BLaER1 (cell line): ENCODE results near the gene CCDC88C.

Source experiments
- H3K27ac ChIP-seq: shearing (Covaris generic); formaldehyde crosslinking; 2 replicates; pipeline ENCODE4 v1.8.1; 2022
- H3K27me3 ChIP-seq: shearing (Covaris generic); formaldehyde crosslinking; 2 replicates; pipeline ENCODE4 v1.8.1; 2022
- H3K36me3 ChIP-seq: shearing (Covaris generic); formaldehyde crosslinking; 2 replicates; pipeline ENCODE4 v1.8.1; 2022
- H3K4me1 ChIP-seq: shearing (Covaris generic); formaldehyde crosslinking; 2 replicates; pipeline ENCODE4 v1.8.1; 2022
- H3K4me2 ChIP-seq: shearing (Covaris generic); formaldehyde crosslinking; 2 replicates; pipeline ENCODE4 v1.8.1; 2022
- H3K4me3 ChIP-seq: shearing (Covaris generic); formaldehyde crosslinking; 2 replicates; pipeline ENCODE4 v1.8.1; 2022
- H3K9ac ChIP-seq: shearing (Covaris generic); formaldehyde crosslinking; 2 replicates; pipeline ENCODE4 v1.8.1; 2022
- H3K9me3 ChIP-seq: shearing (Covaris generic); formaldehyde crosslinking; 2 replicates; pipeline ENCODE4 v1.8.1; 2022
- H4K20me1 ChIP-seq: shearing (Covaris generic); formaldehyde crosslinking; 2 replicates; pipeline ENCODE4 v1.8.1; 2022
- Cebpa-rat ChIP-seq: shearing (Covaris generic); IDR thresholded peaks from 2 replicates; pipeline ENCODE4 v1.8.1; 2022

CCDC88C gene

DNA sequence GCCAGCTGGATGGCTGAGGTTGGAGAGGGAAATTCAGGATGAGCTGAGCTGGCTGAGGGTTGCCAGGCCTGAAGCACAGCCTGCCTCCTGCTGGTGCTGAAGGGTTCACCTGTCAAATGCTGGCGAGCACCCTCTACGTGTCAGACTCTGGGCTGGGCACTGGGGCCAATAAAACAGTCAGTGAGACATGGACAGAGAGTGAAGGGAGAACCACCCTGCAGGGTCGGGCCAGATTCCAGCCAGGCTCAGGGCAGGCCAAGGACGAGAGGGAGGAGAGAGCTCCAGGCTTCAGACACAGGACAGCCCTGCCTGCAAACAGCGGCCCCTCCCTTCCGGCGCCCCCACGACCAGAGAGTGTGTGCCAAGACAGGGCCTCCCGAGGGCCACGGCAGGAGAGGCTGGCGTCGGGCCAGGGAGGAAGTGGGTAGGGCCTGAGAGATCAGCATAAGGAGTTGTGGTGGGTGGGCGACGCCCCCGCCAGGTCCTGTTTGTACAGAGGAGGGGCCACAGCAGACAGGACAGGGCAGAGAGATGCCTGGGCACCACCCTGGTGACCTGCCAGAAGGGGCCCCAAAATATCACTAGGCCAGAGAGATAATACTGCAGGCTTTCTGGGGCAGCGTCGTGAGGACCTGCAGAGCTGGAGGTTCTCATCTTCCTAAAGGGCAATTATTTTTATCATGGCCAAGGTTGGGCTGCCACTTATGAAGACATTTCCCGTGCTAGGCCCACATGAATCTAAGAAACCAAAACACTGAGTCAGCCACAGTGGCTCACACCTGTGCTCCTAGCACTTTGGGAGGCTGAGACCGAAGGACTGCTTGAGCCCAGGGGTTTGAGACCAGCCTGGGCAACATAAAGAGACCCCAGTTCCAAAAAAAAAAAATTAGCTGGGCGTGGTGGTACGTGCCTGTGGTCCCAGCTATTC, 100.0 kb downstream of the CCDC88C start:
- H3K4me2 ChIP-seq = peak overlapping the region; percentile 92
- peaks cover 90% of the 10 kb centered on the region for H3K36me3 ChIP-seq
- no peak overlapping the region for H3K4me3 ChIP-seq
- H3K4me1 ChIP-seq = peaks cover 54% of the 10 kb centered on the region
- no peak for TF ChIP-seq Cebpa-rat
- H3K27ac ChIP-seq = peak overlapping the region; percentile 76
- H3K9me3 ChIP-seq = no peaks in the 10 kb centered on the region
- peaks cover 26% of the 10 kb centered on the region; the same call in 1 of the 2 replicates for H4K20me1 ChIP-seq
- peak overlapping the region; percentile 60 for H3K9ac ChIP-seq
- H3K27me3 ChIP-seq = no peaks in the 10 kb centered on the region

DNA sequence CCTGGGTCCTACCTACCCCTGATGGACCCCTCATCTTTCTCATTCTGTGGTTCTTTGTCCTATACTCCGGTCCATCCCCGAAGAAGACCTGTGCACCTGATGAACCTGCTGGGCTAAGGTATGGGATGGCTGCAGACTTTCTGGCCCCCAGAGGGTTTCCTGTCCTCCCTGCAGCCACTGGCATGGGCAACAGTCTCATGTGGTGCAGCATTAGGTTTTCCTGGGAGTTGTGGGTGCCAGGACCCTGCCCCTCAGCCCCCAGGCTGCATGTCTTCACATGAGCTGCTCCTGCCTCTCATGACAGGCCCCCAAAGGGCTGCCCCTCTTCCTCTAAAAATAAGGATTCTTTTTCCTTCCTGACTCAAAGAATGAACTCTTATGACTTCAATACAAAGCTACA, 100.9 kb downstream of the CCDC88C start:
- Histone ChIP-seq H3K27me3 (no peaks in the 10 kb centered on the region), H4K20me1 (peaks cover 31% of the 10 kb centered on the region; the same call in 1 of the 2 replicates), H3K36me3 (peaks cover 90% of the 10 kb centered on the region), H3K4me1 (peaks cover 45% of the 10 kb centered on the region), H3K27ac (peak overlapping the region; percentile 76), H3K9ac (peak overlapping the region; percentile 60), H3K9me3 (no peaks in the 10 kb centered on the region), H3K4me2 (peak overlapping the region; percentile 92), H3K4me3 (no peak overlapping the region)
- no peak for TF ChIP-seq Cebpa-rat

DNA sequence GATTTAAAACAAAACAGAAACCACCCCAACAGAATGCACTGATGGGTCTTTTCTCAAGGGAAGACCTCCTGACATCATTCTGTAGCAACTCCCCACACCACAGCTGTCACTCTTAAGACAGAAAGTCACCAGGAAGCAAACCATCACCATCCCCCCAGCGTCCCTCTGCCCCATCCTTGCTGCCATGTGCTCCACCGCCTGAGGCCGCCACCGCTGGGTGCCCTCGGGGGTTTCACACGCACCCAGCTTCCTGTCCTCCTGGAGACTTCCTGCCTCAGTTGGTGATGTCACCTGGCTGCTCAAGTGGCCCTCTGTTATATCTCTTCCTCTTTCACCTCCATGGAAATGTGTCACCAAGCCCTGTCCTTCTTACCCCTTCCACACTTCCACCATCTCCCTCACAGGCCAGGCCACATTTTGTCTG, 101.8 kb downstream of the CCDC88C start:
- Histone ChIP-seq H3K4me1 (peaks cover 51% of the 10 kb centered on the region), H3K27ac (peak overlapping the region; percentile 76), H3K36me3 (peaks cover 89% of the 10 kb centered on the region), H4K20me1 (peaks cover 39% of the 10 kb centered on the region), H3K4me2 (peak overlapping the region; percentile 92), H3K9ac (0 out of 2 replicates have a peak overlapping the region, but pooled peaks have one; percentile 16), H3K9me3 (no peaks in the 10 kb centered on the region), H3K4me3 (no peak overlapping the region), H3K27me3 (no peaks in the 10 kb centered on the region)
- no peak for TF ChIP-seq Cebpa-rat

DNA sequence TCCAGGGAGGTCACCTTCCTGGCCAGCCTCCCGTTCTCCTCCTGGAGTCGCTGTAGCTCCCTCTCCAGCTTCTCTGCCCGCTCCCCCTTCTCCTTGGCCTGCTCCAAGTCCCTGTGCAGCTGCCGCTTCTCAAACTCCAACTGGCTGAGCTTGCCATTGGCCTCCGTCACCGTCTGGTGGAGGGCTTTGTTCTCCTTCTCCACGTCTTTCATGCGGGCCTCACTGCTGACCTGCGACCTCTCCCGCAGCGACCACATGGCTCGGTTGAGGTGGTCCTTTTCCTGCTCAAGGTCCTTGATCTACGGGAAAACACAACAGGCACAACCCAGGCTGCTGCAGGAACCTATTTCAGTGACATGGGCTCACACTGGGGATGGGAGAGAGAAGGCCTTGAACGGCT, 103.8 kb downstream of the CCDC88C start:
- no peak overlapping the region for H3K27ac ChIP-seq
- peaks cover 57% of the 10 kb centered on the region for H4K20me1 ChIP-seq
- peaks cover 89% of the 10 kb centered on the region for H3K36me3 ChIP-seq
- H3K9me3 ChIP-seq = no peaks in the 10 kb centered on the region
- H3K4me3 ChIP-seq = no peak overlapping the region
- H3K27me3 ChIP-seq = no peaks in the 10 kb centered on the region
- H3K4me1 ChIP-seq = peaks cover 64% of the 10 kb centered on the region
- no peak for TF ChIP-seq Cebpa-rat
- no peak overlapping the region for H3K9ac ChIP-seq
- no peak overlapping the region for H3K4me2 ChIP-seq

DNA sequence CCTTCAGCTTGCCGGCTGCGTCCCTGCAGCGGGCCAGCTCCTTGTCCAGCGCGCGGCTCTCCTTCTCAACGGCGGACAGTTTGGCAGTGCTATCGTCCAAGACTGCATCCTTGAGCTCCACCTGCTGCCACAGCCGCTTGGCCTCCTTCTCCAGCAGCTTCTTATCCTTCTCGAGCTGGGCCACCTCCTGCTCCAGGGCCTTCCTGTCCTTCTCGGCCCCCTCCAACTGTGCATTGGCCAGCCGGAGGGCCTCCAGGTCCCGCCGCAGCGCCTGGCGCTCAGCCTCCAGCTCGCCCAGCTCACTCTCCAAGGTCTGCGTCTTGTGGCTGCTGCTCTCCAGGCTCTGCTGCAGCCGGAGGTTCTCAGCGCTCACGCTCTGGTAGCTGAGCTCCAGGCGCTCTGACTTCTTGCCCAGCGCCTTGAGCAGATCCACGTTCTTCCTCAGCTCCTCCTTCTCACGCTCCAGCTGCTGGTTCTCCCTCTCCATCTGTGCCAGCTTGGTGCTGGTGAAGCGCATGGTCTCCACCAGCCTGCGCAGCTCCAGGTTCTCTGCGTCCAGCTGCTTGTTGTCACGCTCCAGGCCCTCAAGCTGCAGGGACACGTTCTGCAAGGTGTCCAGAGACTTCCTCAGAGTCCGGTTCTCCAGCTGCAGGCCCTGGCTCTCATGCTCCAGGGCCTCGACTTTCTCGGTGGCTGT, 104.3 kb downstream of the CCDC88C start:
- Histone ChIP-seq H3K9me3 (no peaks in the 10 kb centered on the region), H3K9ac (no peak overlapping the region), H3K27ac (no peak overlapping the region), H3K4me2 (no peak overlapping the region), H3K27me3 (no peaks in the 10 kb centered on the region), H3K4me3 (no peak overlapping the region), H4K20me1 (peaks cover 59% of the 10 kb centered on the region), H3K4me1 (peaks cover 59% of the 10 kb centered on the region), H3K36me3 (peaks cover 89% of the 10 kb centered on the region)
- no peak for TF ChIP-seq Cebpa-rat

DNA sequence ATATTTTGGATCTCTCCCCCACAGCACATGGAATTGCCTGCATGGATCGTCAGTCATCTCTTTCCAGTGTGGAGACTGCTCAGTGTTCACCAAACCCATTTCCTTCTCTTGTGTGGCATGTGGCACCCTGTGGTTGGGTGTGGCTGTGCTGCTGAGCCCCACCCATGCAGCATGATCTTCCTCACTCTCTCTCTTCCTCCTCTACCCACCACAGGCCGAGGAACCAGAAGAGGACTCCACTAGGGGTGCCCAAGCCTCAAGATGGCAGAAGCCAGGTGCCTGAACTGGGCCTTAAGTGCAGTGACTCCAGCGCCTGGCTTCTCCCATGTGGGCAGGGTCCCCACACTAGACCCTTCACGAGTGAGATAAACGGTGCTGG, 106.3 kb downstream of the CCDC88C start:
- Histone ChIP-seq H3K4me3 (no peak overlapping the region), H3K9me3 (no peaks in the 10 kb centered on the region), H3K27me3 (no peaks in the 10 kb centered on the region), H3K36me3 (peaks cover 93% of the 10 kb centered on the region), H3K27ac (peak overlapping the region; percentile 7; the same call in 1 of the 2 replicates), H3K9ac (no peak overlapping the region), H3K4me2 (no peak overlapping the region), H3K4me1 (peaks cover 38% of the 10 kb centered on the region), H4K20me1 (peaks cover 54% of the 10 kb centered on the region)
- no peak for TF ChIP-seq Cebpa-rat

DNA sequence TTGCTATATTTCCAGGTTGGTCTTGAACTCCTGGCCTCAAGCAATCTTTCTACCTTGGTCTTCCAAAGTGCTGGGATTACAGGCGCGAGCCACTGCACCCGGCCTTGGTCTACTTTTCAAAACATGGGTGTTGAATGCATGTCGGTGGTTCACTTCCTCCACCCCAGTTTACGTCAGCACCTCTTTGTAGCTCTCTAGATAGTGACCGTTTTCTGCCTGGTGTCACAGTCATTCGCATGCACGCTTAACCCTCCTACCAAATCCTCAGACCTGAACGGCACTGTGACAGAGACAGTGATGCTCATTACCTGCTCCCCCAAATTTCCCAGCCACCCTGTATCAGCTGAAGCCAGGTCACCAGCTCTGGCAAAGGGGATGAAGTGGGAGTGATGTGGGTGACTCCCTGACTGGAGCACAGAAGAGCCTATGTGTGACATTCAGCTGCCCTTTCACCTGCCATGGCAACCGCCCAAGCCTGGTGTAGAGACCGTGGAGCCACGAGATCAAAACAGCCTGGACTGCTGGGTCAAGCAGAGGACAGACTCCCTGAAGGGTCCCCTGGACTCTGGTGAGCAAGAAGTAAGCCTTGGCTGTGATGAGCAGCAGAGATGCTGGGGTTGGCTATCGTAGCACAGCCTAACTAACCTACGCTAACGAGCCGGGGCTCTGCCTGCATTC, 106.9 kb downstream of the CCDC88C start:
- H3K27ac ChIP-seq = peak overlapping the region; percentile 7; the same call in 1 of the 2 replicates
- H3K4me2 ChIP-seq = no peak overlapping the region

DNA sequence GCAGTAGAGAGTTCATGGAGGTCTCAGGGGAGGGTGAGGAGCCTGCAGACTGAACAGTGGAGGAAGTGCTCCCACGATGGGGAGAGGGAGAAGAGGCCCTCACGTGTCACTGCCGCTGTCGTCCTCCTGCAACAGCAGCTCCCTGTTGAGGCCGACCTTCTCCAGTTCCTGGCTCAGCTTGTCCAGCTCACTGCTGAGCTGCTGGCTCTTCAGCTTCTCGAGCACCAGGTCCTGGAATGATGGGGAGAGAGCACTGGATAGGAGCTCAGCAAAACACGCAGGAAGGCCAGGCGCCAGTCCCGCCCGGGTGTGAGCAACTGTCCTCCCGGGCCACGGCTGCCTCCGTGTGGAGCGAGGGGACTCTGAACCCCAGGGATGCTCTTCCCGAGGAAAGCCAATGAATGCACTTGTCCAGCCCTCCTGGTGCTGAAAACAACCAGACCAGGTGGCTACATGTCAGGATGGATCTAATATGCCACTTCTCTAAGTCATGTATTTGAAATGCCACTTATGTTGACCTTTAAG, 107.8 kb downstream of the CCDC88C start:
- H3K36me3 ChIP-seq = peaks cover 98% of the 10 kb centered on the region
- no peaks in the 10 kb centered on the region for H3K27me3 ChIP-seq
- peak overlapping the region; percentile 8; the same call in 1 of the 2 replicates for H3K9ac ChIP-seq
- peak overlapping the region; percentile 43 for H3K4me2 ChIP-seq
- peak overlapping the region; percentile 23; the same call in 1 of the 2 replicates for H3K27ac ChIP-seq
- TF ChIP-seq Cebpa-rat = no peak
- H4K20me1 ChIP-seq = peaks cover 54% of the 10 kb centered on the region
- H3K4me3 ChIP-seq = no peak overlapping the region
- H3K9me3 ChIP-seq = no peaks in the 10 kb centered on the region
- peaks cover 24% of the 10 kb centered on the region for H3K4me1 ChIP-seq

More for the DNA sequence above, 106.9 kb downstream of the CCDC88C start:
- Histone ChIP-seq H3K36me3 (peaks cover 98% of the 10 kb centered on the region), H3K4me1 (peaks cover 33% of the 10 kb centered on the region), H3K27me3 (no peaks in the 10 kb centered on the region), H3K9ac (no peak overlapping the region), H3K4me3 (no peak overlapping the region), H4K20me1 (peaks cover 54% of the 10 kb centered on the region), H3K9me3 (no peaks in the 10 kb centered on the region)
- no peak for TF ChIP-seq Cebpa-rat

DNA sequence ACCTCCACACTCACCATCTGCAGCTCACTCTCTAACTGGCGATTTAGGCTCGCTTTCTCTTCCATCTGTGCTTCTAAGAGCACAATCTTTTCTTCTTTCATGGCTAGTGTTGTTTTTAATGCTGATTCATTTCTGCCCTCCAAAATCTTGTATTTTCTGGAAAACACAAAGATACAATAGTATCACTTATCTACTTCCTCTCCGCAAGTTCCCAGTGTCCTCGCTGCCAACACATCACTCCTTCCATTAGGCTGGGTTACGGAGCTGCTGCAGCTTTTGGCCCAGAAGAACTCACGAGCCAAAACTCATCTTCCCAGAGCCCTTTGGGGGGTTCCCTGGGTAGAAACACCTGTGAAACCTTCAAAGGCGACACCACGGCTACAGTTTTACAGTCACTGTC, 109.3 kb downstream of the CCDC88C start:
- Histone ChIP-seq H3K27ac (no peak overlapping the region), H3K4me1 (peaks cover 24% of the 10 kb centered on the region), H3K9me3 (no peaks in the 10 kb centered on the region), H3K4me2 (no peak overlapping the region), H3K4me3 (no peak overlapping the region), H3K9ac (no peak overlapping the region), H4K20me1 (peaks cover 56% of the 10 kb centered on the region), H3K36me3 (peaks cover 98% of the 10 kb centered on the region), H3K27me3 (no peaks in the 10 kb centered on the region)
- no peak for TF ChIP-seq Cebpa-rat
